H9 (cell line): ENCODE measurements around the gene DEFB116. TPM values are rescaled to one million over a fixed set of nuclear protein-coding genes. Genes with fewer than 3 reads are reported as not detected.

ENCODE experiments used
- DNase-seq: peaks from one replicate; pipeline ENCODE4 v3.0.0-alpha.2; 2017
- H2AFZ ChIP-seq: one replicate; pipeline ENCODE4 v1.6.1; 2013; ENCODE audit warnings: mild to moderate bottlenecking, low read length, control low read depth, moderate library complexity
- H2AK5ac ChIP-seq: 2 replicates; pipeline ENCODE4 v1.6.1; 2013; ENCODE audit warnings: low read length, control low read depth, mixed read lengths; ENCODE audit not compliant: insufficient read length
- H2BK120ac ChIP-seq: one replicate; pipeline ENCODE4 v1.6.1; 2013; ENCODE audit warnings: low read depth, mild to moderate bottlenecking, low read length, control low read depth, inconsistent platforms; ENCODE audit not compliant: poor library complexity, severe bottlenecking
- H2BK12ac ChIP-seq: 2 replicates; pipeline ENCODE4 v1.6.1; 2013; ENCODE audit warnings: low read length, control low read depth, mixed read lengths, low read depth; ENCODE audit not compliant: insufficient read length
- H2BK15ac ChIP-seq: 2 replicates; pipeline ENCODE4 v1.6.1; 2013; ENCODE audit warnings: low read depth, low read length, control low read depth
- H2BK20ac ChIP-seq: one replicate; pipeline ENCODE4 v1.6.1; 2013; ENCODE audit warnings: low read depth, mild to moderate bottlenecking, low read length, control low read depth, inconsistent platforms; ENCODE audit not compliant: poor library complexity, severe bottlenecking
- H2BK5ac ChIP-seq: 2 replicates; pipeline ENCODE4 v1.6.1; 2013; ENCODE audit warnings: low read length, control low read depth, mixed read lengths; ENCODE audit not compliant: insufficient read length
- H3K14ac ChIP-seq: 2 replicates; pipeline ENCODE4 v1.6.1; 2013; ENCODE audit warnings: low read length, control low read depth; ENCODE audit not compliant: insufficient read depth
- H3K18ac ChIP-seq: 2 replicates; pipeline ENCODE4 v1.6.1; 2013; ENCODE audit warnings: low read depth, mild to moderate bottlenecking, mixed read lengths, low read length, control low read depth; ENCODE audit not compliant: insufficient read length
- H3K23ac ChIP-seq: 2 replicates; pipeline ENCODE4 v1.6.1; 2013; ENCODE audit warnings: low read length, control low read depth, mixed read lengths, low read depth; ENCODE audit not compliant: insufficient read length
- H3K23me2 ChIP-seq: 2 replicates; pipeline ENCODE4 v1.6.1; 2013; ENCODE audit warnings: low read depth, mild to moderate bottlenecking, mixed read lengths, low read length, control low read depth; ENCODE audit not compliant: insufficient read length, poor library complexity, severe bottlenecking
- H3K27ac ChIP-seq: 2 replicates; pipeline ENCODE4 v1.5.1; 2013; ENCODE audit warnings: low read length, control low read depth, mixed read lengths, low read depth; ENCODE audit not compliant: insufficient read length
- H3K27me3 ChIP-seq: 2 replicates; pipeline ENCODE4 v1.6.1; 2013; ENCODE audit warnings: low read length, control low read depth, inconsistent platforms; ENCODE audit not compliant: insufficient read depth
- H3K4ac ChIP-seq: 2 replicates; pipeline ENCODE4 v1.6.1; 2013; ENCODE audit warnings: low read depth, mild to moderate bottlenecking, control low read depth, inconsistent platforms, low read length, moderate library complexity
- H3K4me1 ChIP-seq: 2 replicates; pipeline ENCODE4 v1.6.1; 2013; ENCODE audit warnings: low read length, control low read depth, inconsistent platforms; ENCODE audit not compliant: insufficient read depth
- H3K4me2 ChIP-seq: 2 replicates; pipeline ENCODE4 v1.6.1; 2013; ENCODE audit warnings: low read length, control low read depth, mixed read lengths; ENCODE audit not compliant: insufficient read length, insufficient read depth
- H3K56ac ChIP-seq: 2 replicates; pipeline ENCODE4 v1.6.1; 2013; ENCODE audit warnings: low read depth, mild to moderate bottlenecking, mixed read lengths, low read length, control low read depth; ENCODE audit not compliant: insufficient read length
- H3K79me1 ChIP-seq: 2 replicates; pipeline ENCODE4 v1.6.1; 2013; ENCODE audit warnings: low read depth, mild to moderate bottlenecking, moderate library complexity, low read length, control low read depth, inconsistent platforms; ENCODE audit not compliant: insufficient read depth, poor library complexity, severe bottlenecking
- H3K79me2 ChIP-seq: 2 replicates; pipeline ENCODE4 v1.6.1; 2013; ENCODE audit warnings: low read length, control low read depth, inconsistent platforms; ENCODE audit not compliant: insufficient read depth
- H3K9ac ChIP-seq: 2 replicates; pipeline ENCODE4 v1.6.1; 2013; ENCODE audit warnings: low read length, control low read depth, mixed read lengths; ENCODE audit not compliant: insufficient read length; ENCODE audit errors: extremely low read depth
- H3K9me3 ChIP-seq: one replicate; pipeline ENCODE4 v1.6.1; 2013; ENCODE audit warnings: low read depth, low read length, inconsistent platforms; ENCODE audit not compliant: control insufficient read depth
- H3T11ph ChIP-seq: one replicate; pipeline ENCODE4 v1.6.1; 2013; ENCODE audit warnings: mild to moderate bottlenecking, low read length, control low read depth, inconsistent platforms
- H4K20me1 ChIP-seq: one replicate; pipeline ENCODE4 v1.6.1; 2013; ENCODE audit not compliant: control insufficient read depth, insufficient read length, insufficient read depth
- H4K5ac ChIP-seq: 2 replicates; pipeline ENCODE4 v1.6.1; 2013; ENCODE audit warnings: low read depth, mild to moderate bottlenecking, mixed read lengths, low read length, control low read depth; ENCODE audit not compliant: insufficient read length
- H4K8ac ChIP-seq: replicated peaks from 2 replicates; pipeline ENCODE4 v1.6.1; 2013; ENCODE audit warnings: low read length, control low read depth, mixed read lengths, low read depth; ENCODE audit not compliant: insufficient read length
- H4K91ac ChIP-seq: 2 replicates; pipeline ENCODE4 v1.6.1; 2013; ENCODE audit warnings: low read depth, mild to moderate bottlenecking, moderate library complexity, mixed read lengths, low read length, control low read depth; ENCODE audit not compliant: insufficient read length
- H3K27ac Mint-ChIP-seq, 3 experiments: 2 replicates in 2 of 3; 3 replicates in 1 of 3; pipeline ENCODE4 v1.8.0; 2020 to 2021; ENCODE audit warnings: mixed read lengths in 3 of 3, mild to moderate bottlenecking in 1 of 3, moderate library complexity in 1 of 3
- H3K27me3 Mint-ChIP-seq: 2 replicates; pipeline ENCODE4 v1.8.0; 2021; ENCODE audit warnings: low read depth, mild to moderate bottlenecking, moderate library complexity, mixed read lengths
- H3K36me3 Mint-ChIP-seq, 3 experiments: 2 replicates in 2 of 3; 3 replicates in 1 of 3; pipeline ENCODE4 v1.8.0; 2020 to 2021; ENCODE audit warnings: low read depth in 3 of 3, mixed read lengths in 3 of 3; ENCODE audit not compliant: insufficient read depth in 1 of 3
- H3K4me1 Mint-ChIP-seq, 2 experiments: 2 replicates each; pipeline ENCODE4 v1.8.0; 2020; ENCODE audit warnings: mixed read lengths in 2 of 2
- H3K4me3 Mint-ChIP-seq, 2 experiments: 2 replicates in 1 of 2; 3 replicates in 1 of 2; pipeline ENCODE4 v1.8.0; 2020 to 2021; ENCODE audit warnings: mild to moderate bottlenecking in 2 of 2, mixed read lengths in 2 of 2, moderate library complexity in 1 of 2
- H3K9me3 Mint-ChIP-seq, 2 experiments: 2 replicates in 1 of 2; 3 replicates in 1 of 2; pipeline ENCODE4 v1.8.0; 2020; ENCODE audit warnings: mild to moderate bottlenecking in 2 of 2, mixed read lengths in 2 of 2, moderate library complexity in 1 of 2
- total RNA-seq: library from RNA; stranded (reverse); gene quantifications from 2 replicates; pipeline ENCODE4 v1.2.1, GENCODE V29; 2021
- TF ChIP-seq, protein P1 (sequence below): fragments of 200-600 bp; sonication (generic); conservative IDR thresholded peaks from 3 replicates; pipeline ENCODE4 v1.8.0; 2021; ENCODE audit warnings: antibody characterized with exemption, mild to moderate bottlenecking

DEFB116 gene
- total RNA-seq, 1 experiment from 2014 or later = not detected

GRCh38 chr20:31330893-31331292 is 22.5 kb upstream of the DEFB116 start:
- Histone ChIP-seq H4K8ac (no peak overlapping the region), H3K9me3 (peaks cover 62% of the 10 kb centered on the region), H3K79me1 (no peaks in the 10 kb centered on the region), H4K20me1 (no peaks in the 10 kb centered on the region), H3K4me1 (no peaks in the 10 kb centered on the region), H2BK5ac (no peak overlapping the region), H3K23ac (no peak overlapping the region), H2BK12ac (no peak overlapping the region), H3K56ac (no peak overlapping the region), H4K91ac (no peak overlapping the region), H2BK20ac (no peak overlapping the region), H3K14ac (no peak overlapping the region), H3K18ac (no peak overlapping the region), H3K4ac (no peak overlapping the region), H3K9ac (no peak overlapping the region), H2AK5ac (no peak overlapping the region), H2AFZ (no peak overlapping the region), H3K27ac (no peak overlapping the region), H3K27me3 (no peaks in the 10 kb centered on the region), H3T11ph (no peak overlapping the region), H3K23me2 (no peaks in the 10 kb centered on the region), H4K5ac (no peak overlapping the region), H2BK15ac (no peak overlapping the region), H3K4me2 (no peak overlapping the region), H3K79me2 (no peaks in the 10 kb centered on the region), H2BK120ac (no peak overlapping the region)
- peaks cover 7 to 28% (median 9%) of the 10 kb centered on the region in 3 experiments; a peak in 6 of 7 replicates for H3K36me3 Mint-ChIP-seq
- no peak overlapping the region for H3K27ac Mint-ChIP-seq
- DNase-seq = no peak
- no peak overlapping the region for H3K4me3 Mint-ChIP-seq
- no peaks in the 10 kb centered on the region for H3K4me1 Mint-ChIP-seq
- TF ChIP-seq, protein P1, sequence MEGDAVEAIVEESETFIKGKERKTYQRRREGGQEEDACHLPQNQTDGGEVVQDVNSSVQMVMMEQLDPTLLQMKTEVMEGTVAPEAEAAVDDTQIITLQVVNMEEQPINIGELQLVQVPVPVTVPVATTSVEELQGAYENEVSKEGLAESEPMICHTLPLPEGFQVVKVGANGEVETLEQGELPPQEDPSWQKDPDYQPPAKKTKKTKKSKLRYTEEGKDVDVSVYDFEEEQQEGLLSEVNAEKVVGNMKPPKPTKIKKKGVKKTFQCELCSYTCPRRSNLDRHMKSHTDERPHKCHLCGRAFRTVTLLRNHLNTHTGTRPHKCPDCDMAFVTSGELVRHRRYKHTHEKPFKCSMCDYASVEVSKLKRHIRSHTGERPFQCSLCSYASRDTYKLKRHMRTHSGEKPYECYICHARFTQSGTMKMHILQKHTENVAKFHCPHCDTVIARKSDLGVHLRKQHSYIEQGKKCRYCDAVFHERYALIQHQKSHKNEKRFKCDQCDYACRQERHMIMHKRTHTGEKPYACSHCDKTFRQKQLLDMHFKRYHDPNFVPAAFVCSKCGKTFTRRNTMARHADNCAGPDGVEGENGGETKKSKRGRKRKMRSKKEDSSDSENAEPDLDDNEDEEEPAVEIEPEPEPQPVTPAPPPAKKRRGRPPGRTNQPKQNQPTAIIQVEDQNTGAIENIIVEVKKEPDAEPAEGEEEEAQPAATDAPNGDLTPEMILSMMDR = no peak
- peaks cover 20 to 40% of the 10 kb centered on the region in 2 experiments for H3K9me3 Mint-ChIP-seq
- H3K27me3 Mint-ChIP-seq = peaks cover 2% of the 10 kb centered on the region; the same call in 1 of the 2 replicates
